CD14-positive monocyte (primary cell): ENCODE measurements around the gene LRP1. TPM values are rescaled to one million over a fixed set of nuclear protein-coding genes. Genes with fewer than 3 reads are reported as not detected.

Source experiments
- DNase-seq, 3 donors: peaks; one replicate each; pipeline ENCODE4 v3.0.0-alpha.2; 2011 to 2022
- H2AFZ ChIP-seq: 2 replicates; pipeline ENCODE4 v1.6.0; 2012; ENCODE audit warnings: mild to moderate bottlenecking, low read depth, low read length, inconsistent platforms; ENCODE audit not compliant: insufficient read depth, poor library complexity, severe bottlenecking
- H3K27ac ChIP-seq, 2 donors: 1 replicate in 1 of 2; 2 replicates in 1 of 2; pipeline ENCODE4 v1.5.1; 2012 to 2013; ENCODE audit warnings: low read length in 2 of 2, control low read depth in 1 of 2, inconsistent platforms in 1 of 2, low read depth in 1 of 2, mild to moderate bottlenecking in 1 of 2
- H3K27me3 ChIP-seq, 2 donors: one replicate each; pipeline versions ENCODE4 v1.6.0 to v1.6.1; 2011 to 2013; ENCODE audit warnings: low read length in 2 of 2; ENCODE audit not compliant: control insufficient read depth in 2 of 2, insufficient read depth in 2 of 2
- H3K36me3 ChIP-seq, 2 donors: replicated peaks in 1 of 2; 1 replicate in 1 of 2; 2 replicates in 1 of 2; pipeline versions ENCODE4 v1.5.1 to v1.6.1; 2012 to 2013; ENCODE audit warnings: low read length in 2 of 2, control low read depth in 1 of 2, inconsistent platforms in 1 of 2, mild to moderate bottlenecking in 1 of 2; ENCODE audit not compliant: insufficient read depth in 2 of 2, control insufficient read depth in 1 of 2
- H3K4me1 ChIP-seq, 2 donors: 1 replicate in 1 of 2; 2 replicates in 1 of 2; pipeline versions ENCODE4 v1.5.1 to v1.6.1; 2012 to 2013; ENCODE audit warnings: low read length in 2 of 2, control low read depth in 1 of 2, inconsistent platforms in 1 of 2, mild to moderate bottlenecking in 1 of 2, moderate library complexity in 1 of 2; ENCODE audit not compliant: insufficient read depth in 2 of 2, control insufficient read depth in 1 of 2
- H3K4me2 ChIP-seq: replicated peaks from 2 replicates; pipeline ENCODE3; 2012; ENCODE audit warnings: low read length, moderate library complexity, mild to moderate bottlenecking; ENCODE audit not compliant: poor library complexity, severe bottlenecking; ENCODE audit errors: extremely low read depth
- H3K4me3 ChIP-seq, 3 experiments: fragments of 200-600 bp in 1 of 3; sonication (generic) in 1 of 3; replicated peaks in 1 of 3; 1 replicate in 2 of 3; 2 replicates in 1 of 3; pipeline ENCODE4 v1.5.1; 2011 to 2013; ENCODE audit warnings: low read length in 3 of 3, mild to moderate bottlenecking in 3 of 3, control low read depth in 2 of 3, low read depth in 2 of 3, inconsistent platforms in 1 of 3, moderate library complexity in 1 of 3
- H3K79me2 ChIP-seq: 2 replicates; pipeline ENCODE4 v1.6.0; 2012; ENCODE audit warnings: mild to moderate bottlenecking, control low read depth, inconsistent platforms, low read length, moderate library complexity; ENCODE audit not compliant: insufficient read depth
- H3K9ac ChIP-seq: 2 replicates; pipeline ENCODE4 v1.6.0; 2017; ENCODE audit warnings: low read length, mild to moderate bottlenecking; ENCODE audit not compliant: insufficient read depth, poor library complexity, severe bottlenecking
- H3K9me3 ChIP-seq, 2 donors: replicated peaks in 1 of 2; 1 replicate in 1 of 2; 2 replicates in 1 of 2; pipeline versions ENCODE4 v1.5.1 to v1.6.1; 2012 to 2013; ENCODE audit warnings: low read length in 2 of 2, control low read depth in 1 of 2; ENCODE audit not compliant: control insufficient read depth in 1 of 2, insufficient read depth in 1 of 2
- H4K20me1 ChIP-seq: 2 replicates; pipeline ENCODE4 v1.6.0; 2012; ENCODE audit warnings: mild to moderate bottlenecking, low read length, control low read depth, moderate library complexity; ENCODE audit not compliant: insufficient read depth
- H3K27ac Mint-ChIP-seq, 7 donors: one replicate each; pipeline ENCODE4 v1.8.0; 2020; ENCODE audit warnings: mild to moderate bottlenecking in 7 of 7, mixed read lengths in 7 of 7, moderate library complexity in 6 of 7, inconsistent platforms in 2 of 7
- H3K27me3 Mint-ChIP-seq, 3 donors: one replicate each; pipeline ENCODE4 v1.8.0; 2021 to 2022; ENCODE audit warnings: low read depth in 3 of 3, mild to moderate bottlenecking in 3 of 3, mixed read lengths in 3 of 3, moderate library complexity in 3 of 3, inconsistent platforms in 1 of 3
- H3K36me3 Mint-ChIP-seq, 2 donors: one replicate each; pipeline ENCODE4 v1.8.0; 2020; ENCODE audit warnings: mixed read lengths in 2 of 2, inconsistent platforms in 1 of 2, mild to moderate bottlenecking in 1 of 2
- H3K4me1 Mint-ChIP-seq: one replicate; pipeline ENCODE4 v1.8.0; 2020; ENCODE audit warnings: mild to moderate bottlenecking, mixed read lengths
- H3K4me3 Mint-ChIP-seq, 2 donors: one replicate each; pipeline ENCODE4 v1.8.0; 2020; ENCODE audit warnings: mild to moderate bottlenecking in 2 of 2, mixed read lengths in 2 of 2, moderate library complexity in 1 of 2
- H3K9me3 Mint-ChIP-seq, 7 donors: one replicate each; pipeline ENCODE4 v1.8.0; 2020 to 2022; ENCODE audit warnings: mixed read lengths in 7 of 7, mild to moderate bottlenecking in 6 of 7, moderate library complexity in 6 of 7, inconsistent platforms in 2 of 7
- WGBS: methylation state at CpG from one replicate; pipeline ENCODE4 v1.1.5; 2013; ENCODE audit warnings: missing lambda C conversion rate; ENCODE audit not compliant: insufficient coverage; 5-methylcytosine and 5-hydroxymethylcytosine counted together
- intact Hi-C, 2 donors: fragments of 100-400 bp; cut with micrococcal nuclease; formaldehyde crosslinking; loops; one replicate each; pipeline versions ENCODE4 v1.15.0 to v1.15.1; 2023
- polyA plus RNA-seq, 3 donors: library from polyadenylated mRNA; depleted of rRNA in 1 of 3; unstranded in 2 of 3; stranded (reverse) in 1 of 3; fragments of 300-500 nt in 2 of 3; fragments of >200 nt in 1 of 3; fragmentation: Illumina TruSeq in 2 of 3; gene quantifications; 1 replicate in 2 of 3; 2 replicates in 1 of 3; pipeline ENCODE4 v1.2.3, GENCODE V29; 2012 to 2021
- TF ChIP-seq, protein P1 (sequence below): fragments of 200-600 bp; IDR thresholded peaks from one replicate; pipeline ENCODE4 v1.8.0; 2022; ENCODE audit warnings: antibody characterized with exemption, mild to moderate bottlenecking

LRP1 gene
- polyA plus RNA-seq, 3 donors = 5.5 to 246 (median 10.5) TPM

DNA sequence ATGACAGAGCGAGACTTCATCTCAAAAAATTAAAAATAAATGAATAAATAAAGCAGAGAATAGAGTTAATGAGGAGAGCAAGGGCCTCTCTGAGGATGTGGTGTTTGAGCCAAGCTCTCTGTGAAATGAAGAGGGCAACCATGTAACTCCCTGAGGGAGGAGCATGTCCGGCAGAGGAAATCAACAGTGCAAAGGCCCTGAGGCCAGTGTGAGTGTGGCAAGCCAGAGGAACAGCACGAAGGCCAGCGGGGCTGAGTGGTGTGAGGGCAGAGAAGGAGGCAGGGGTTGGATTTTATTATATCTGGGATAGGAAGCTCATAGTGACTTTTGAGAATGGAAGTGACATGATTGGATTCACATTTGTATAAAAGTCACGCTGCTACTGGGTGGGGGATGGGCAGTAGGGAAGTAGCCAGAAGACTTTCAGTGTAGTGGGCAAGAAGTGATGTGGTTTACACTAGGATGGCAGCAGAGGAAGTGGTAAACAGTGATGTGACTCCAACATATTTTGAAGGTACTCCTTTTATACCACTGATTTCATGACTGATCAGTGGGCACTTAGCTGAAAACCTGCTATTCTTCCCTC, 29.4 kb downstream of the LRP1 start:
- Histone ChIP-seq H3K4me1 (peaks cover 85 to 97% of the 10 kb centered on the region in 2 donors), H3K27ac (peak overlapping the region; percentile 68 to 71), H3K9ac (no peak overlapping the region), H2AFZ (no peak overlapping the region), H3K4me2 (peak overlapping the region; percentile 54), H3K27me3 (no peaks in the 10 kb centered on the region), H3K36me3 (peaks cover 71 to 86% of the 10 kb centered on the region in 2 donors), H3K79me2 (peaks cover 28% of the 10 kb centered on the region), H3K9me3 (no peaks in the 10 kb centered on the region), H4K20me1 (peaks cover 56% of the 10 kb centered on the region), H3K4me3 (peak overlapping the region in 1 of 3 experiments; percentile 30)
- intact Hi-C loops = no loop called here
- 29% methylated on average over 3 of the region's 5 CpGs for WGBS
- H3K9me3 Mint-ChIP-seq = no peaks in the 10 kb centered on the region
- TF ChIP-seq, protein P1, sequence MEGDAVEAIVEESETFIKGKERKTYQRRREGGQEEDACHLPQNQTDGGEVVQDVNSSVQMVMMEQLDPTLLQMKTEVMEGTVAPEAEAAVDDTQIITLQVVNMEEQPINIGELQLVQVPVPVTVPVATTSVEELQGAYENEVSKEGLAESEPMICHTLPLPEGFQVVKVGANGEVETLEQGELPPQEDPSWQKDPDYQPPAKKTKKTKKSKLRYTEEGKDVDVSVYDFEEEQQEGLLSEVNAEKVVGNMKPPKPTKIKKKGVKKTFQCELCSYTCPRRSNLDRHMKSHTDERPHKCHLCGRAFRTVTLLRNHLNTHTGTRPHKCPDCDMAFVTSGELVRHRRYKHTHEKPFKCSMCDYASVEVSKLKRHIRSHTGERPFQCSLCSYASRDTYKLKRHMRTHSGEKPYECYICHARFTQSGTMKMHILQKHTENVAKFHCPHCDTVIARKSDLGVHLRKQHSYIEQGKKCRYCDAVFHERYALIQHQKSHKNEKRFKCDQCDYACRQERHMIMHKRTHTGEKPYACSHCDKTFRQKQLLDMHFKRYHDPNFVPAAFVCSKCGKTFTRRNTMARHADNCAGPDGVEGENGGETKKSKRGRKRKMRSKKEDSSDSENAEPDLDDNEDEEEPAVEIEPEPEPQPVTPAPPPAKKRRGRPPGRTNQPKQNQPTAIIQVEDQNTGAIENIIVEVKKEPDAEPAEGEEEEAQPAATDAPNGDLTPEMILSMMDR = no peak
- H3K27ac Mint-ChIP-seq = peak overlapping the region; percentile 79 to 91 (median 88)
- peaks cover 85 to 99% of the 10 kb centered on the region in 2 donors for H3K36me3 Mint-ChIP-seq
- H3K27me3 Mint-ChIP-seq = peaks cover 0 to 4% (median 2%) of the 10 kb centered on the region in 3 donors
- H3K4me3 Mint-ChIP-seq = peak overlapping the region; percentile 51 to 59
- peak; percentile 53 to 62 (median 59) for DNase-seq
- H3K4me1 Mint-ChIP-seq = peaks cover 97% of the 10 kb centered on the region

- no peaks in the 10 kb centered on the region for H3K27me3 ChIP-seq
- H3K4me3 Mint-ChIP-seq = peak overlapping the region; percentile 51 to 59
- peaks cover 74 to 91% of the 10 kb centered on the region in 2 donors for H3K36me3 ChIP-seq
- WGBS = 87% methylated on average over 7 of the region's 16 CpGs
- peak overlapping the region in 1 of 3 experiments; percentile 30 for H3K4me3 ChIP-seq
- H3K4me1 ChIP-seq = peaks cover 85 to 97% of the 10 kb centered on the region in 2 donors
- H4K20me1 ChIP-seq = peaks cover 59% of the 10 kb centered on the region
- H3K79me2 ChIP-seq = peaks cover 28% of the 10 kb centered on the region
- H3K9ac ChIP-seq = no peak overlapping the region
- intact Hi-C loops = no loop called here
- peak overlapping the region; percentile 68 to 71 for H3K27ac ChIP-seq
- TF ChIP-seq, protein P1 = no peak
- no peak for DNase-seq
- peaks cover 86 to 99% of the 10 kb centered on the region in 2 donors for H3K36me3 Mint-ChIP-seq
- H3K4me2 ChIP-seq = peak overlapping the region; percentile 54
- no peaks in the 10 kb centered on the region for H3K9me3 Mint-ChIP-seq
- H2AFZ ChIP-seq = no peak overlapping the region
- peak overlapping the region; percentile 77 to 91 (median 88) for H3K27ac Mint-ChIP-seq
- no peaks in the 10 kb centered on the region for H3K9me3 ChIP-seq
- H3K27me3 Mint-ChIP-seq = peaks cover 0 to 5% (median 2%) of the 10 kb centered on the region in 3 donors
- peaks cover 96% of the 10 kb centered on the region for H3K4me1 Mint-ChIP-seq
These were observed 29.9 kb downstream of the LRP1 start for GRCh38 chr12:57158186-57158585.
